DND-41 (cell line): ENCODE data around the gene MAML3.

ENCODE experiments used
- ATAC-seq: fragments of 200-7000 bp; cut with Tn5 transposase; 3 replicates; pipeline ENCODE4 v1.9.1; 2021; ENCODE audit warnings: low read depth; ENCODE audit not compliant: insufficient read depth
- DNase-seq: peaks from one replicate; pipeline ENCODE4 v3.0.0-alpha.2; 2020
- H2AFZ ChIP-seq: 2 replicates; pipeline ENCODE4 v1.6.0; 2012; ENCODE audit warnings: low read depth, low read length
- H3K27ac ChIP-seq: 2 replicates; pipeline ENCODE4 v1.5.1; 2012; ENCODE audit warnings: low read length, inconsistent platforms
- H3K27me3 ChIP-seq: fragments of 200-600 bp; sonication (generic); 2 replicates; pipeline ENCODE4 v1.6.0; 2012; ENCODE audit warnings: low read length, mild to moderate bottlenecking, inconsistent platforms; ENCODE audit not compliant: insufficient read depth, poor library complexity
- H3K36me3 ChIP-seq: 2 replicates; pipeline ENCODE4 v1.5.1; 2012; ENCODE audit warnings: low read length, inconsistent platforms; ENCODE audit not compliant: insufficient read depth
- H3K4me1 ChIP-seq: 2 replicates; pipeline ENCODE4 v1.5.1; 2012; ENCODE audit warnings: mild to moderate bottlenecking, low read length; ENCODE audit not compliant: insufficient read depth
- H3K4me2 ChIP-seq: 2 replicates; pipeline ENCODE4 v1.6.0; 2012; ENCODE audit warnings: mild to moderate bottlenecking, moderate library complexity, low read length, inconsistent platforms; ENCODE audit not compliant: insufficient read depth
- H3K4me3 ChIP-seq, 2 experiments: fragments of 200-600 bp in 1 of 2; shearing (Covaris generic) in 1 of 2; 2 replicates each; pipeline ENCODE4 v1.5.1; 2012 to 2016; ENCODE audit warnings: inconsistent platforms in 2 of 2, low read length in 2 of 2, mild to moderate bottlenecking in 2 of 2, low read depth in 1 of 2, moderate library complexity in 1 of 2
- H3K79me2 ChIP-seq: 2 replicates; pipeline ENCODE4 v1.6.0; 2012; ENCODE audit warnings: low read length, inconsistent platforms; ENCODE audit not compliant: insufficient read depth
- H3K9ac ChIP-seq: 2 replicates; pipeline ENCODE4 v1.6.0; 2012; ENCODE audit warnings: low read depth, mild to moderate bottlenecking, inconsistent platforms, low read length, moderate library complexity
- H3K9me3 ChIP-seq: 2 replicates; pipeline ENCODE4 v1.5.1; 2012; ENCODE audit warnings: low read length, moderate library complexity, mild to moderate bottlenecking, inconsistent platforms; ENCODE audit not compliant: insufficient read depth, severe bottlenecking
- H4K20me1 ChIP-seq: 2 replicates; pipeline ENCODE4 v1.6.0; 2012; ENCODE audit warnings: low read length; ENCODE audit not compliant: insufficient read depth
- CTCF ChIP-seq: IDR thresholded peaks from 2 replicates; pipeline ENCODE4 v1.5.1; 2012; ENCODE audit warnings: borderline replicate concordance, low read length, moderate library complexity, mild to moderate bottlenecking; ENCODE audit not compliant: poor library complexity, severe bottlenecking; ENCODE audit errors: extremely low read depth
- EZH2 ChIP-seq: IDR thresholded peaks from 3 replicates; pipeline ENCODE4 v1.6.1; 2012; ENCODE audit warnings: borderline replicate concordance, low read depth, mild to moderate bottlenecking, moderate library complexity, low read length, inconsistent platforms; ENCODE audit not compliant: severe bottlenecking

MAML3 gene

GRCh38 chr4:140113653-140114052, 40.3 kb downstream of the MAML3 start:
- Histone ChIP-seq H3K4me1 (peaks cover 15% of the 10 kb centered on the region), H3K27me3 (no peaks in the 10 kb centered on the region), H3K4me2 (no peak overlapping the region), H3K4me3 (no peak overlapping the region), H3K36me3 (no peaks in the 10 kb centered on the region), H3K79me2 (no peaks in the 10 kb centered on the region), H3K9me3 (no peaks in the 10 kb centered on the region), H3K9ac (no peak overlapping the region), H3K27ac (no peak overlapping the region), H4K20me1 (no peaks in the 10 kb centered on the region), H2AFZ (no peak overlapping the region)
- ATAC-seq (no peak), DNase-seq (no peak)
- TF ChIP-seq CTCF (no peak), EZH2 (no peak)

GRCh38 chr4:140112576-140112975, 41.4 kb downstream of the MAML3 start:
- Histone ChIP-seq H3K36me3 (no peaks in the 10 kb centered on the region), H3K4me1 (peaks cover 24% of the 10 kb centered on the region), H3K27ac (no peak overlapping the region), H3K4me2 (no peak overlapping the region), H3K9me3 (no peaks in the 10 kb centered on the region), H3K9ac (no peak overlapping the region), H3K79me2 (no peaks in the 10 kb centered on the region), H3K4me3 (no peak overlapping the region), H4K20me1 (no peaks in the 10 kb centered on the region), H2AFZ (no peak overlapping the region), H3K27me3 (no peaks in the 10 kb centered on the region)
- ATAC-seq (no peak), DNase-seq (no peak)
- TF ChIP-seq EZH2 (no peak), CTCF (no peak)

GRCh38 chr4:140111256-140111655, 42.7 kb downstream of the MAML3 start:
- Histone ChIP-seq H3K27me3 (no peaks in the 10 kb centered on the region), H3K79me2 (no peaks in the 10 kb centered on the region), H3K4me1 (peaks cover 12% of the 10 kb centered on the region)

More at GRCh38 chr4:140111256-140111655, 42.7 kb downstream of the MAML3 start:
- Histone ChIP-seq H3K9ac (no peak overlapping the region), H2AFZ (no peak overlapping the region), H3K36me3 (no peaks in the 10 kb centered on the region), H3K27ac (no peak overlapping the region), H3K4me3 (no peak overlapping the region), H3K9me3 (no peaks in the 10 kb centered on the region), H4K20me1 (no peaks in the 10 kb centered on the region), H3K4me2 (no peak overlapping the region)
- ATAC-seq (no peak), DNase-seq (no peak)
- TF ChIP-seq CTCF (no peak), EZH2 (no peak)
